Small intestine (tissue), 7 donors: ENCODE results near the gene ZNF354C. TPM values are rescaled to one million over a fixed set of nuclear protein-coding genes. Genes with fewer than 3 reads are reported as not detected.

Experiments
- DNase-seq, 2 donors: peaks; one replicate each; pipeline versions ENCODE4 v3.0.0 to v3.0.0-alpha.2; 2013
- FAIRE-seq: peaks from 2 replicates; lab custom pipeline; 2012; peaks lifted over from hg19 to GRCh38; lab: Jason Lieb, UNC
- H3K27ac ChIP-seq, 3 donors: one replicate each; pipeline ENCODE4 v1.5.1; 2013; ENCODE audit warnings: low read length in 2 of 3, mild to moderate bottlenecking in 2 of 3, control low read depth in 1 of 3, inconsistent platforms in 1 of 3, low read depth in 1 of 3, moderate library complexity in 1 of 3
- H3K27me3 ChIP-seq, 3 donors: one replicate each; pipeline ENCODE4 v1.6.1; 2013; ENCODE audit warnings: low read length in 3 of 3, inconsistent platforms in 1 of 3; ENCODE audit not compliant: control insufficient read depth in 3 of 3, insufficient read depth in 3 of 3
- H3K36me3 ChIP-seq, 3 donors: one replicate each; pipeline ENCODE4 v1.6.1; 2013; ENCODE audit warnings: low read length in 3 of 3, inconsistent platforms in 1 of 3, low read depth in 1 of 3, mild to moderate bottlenecking in 1 of 3, moderate library complexity in 1 of 3; ENCODE audit not compliant: control insufficient read depth in 3 of 3, insufficient read depth in 2 of 3
- H3K4me1 ChIP-seq, 3 donors: one replicate each; pipeline ENCODE4 v1.6.1; 2013; ENCODE audit warnings: low read length in 2 of 3, inconsistent platforms in 1 of 3, low read depth in 1 of 3, mild to moderate bottlenecking in 1 of 3, moderate library complexity in 1 of 3; ENCODE audit not compliant: control insufficient read depth in 3 of 3, insufficient read depth in 2 of 3
- H3K4me3 ChIP-seq, 3 donors: one replicate each; pipeline ENCODE4 v1.5.1; 2013; ENCODE audit warnings: low read length in 3 of 3, control low read depth in 1 of 3, inconsistent platforms in 1 of 3, low read depth in 1 of 3, mild to moderate bottlenecking in 1 of 3, moderate library complexity in 1 of 3
- H3K9me3 ChIP-seq, 2 donors: one replicate each; pipeline ENCODE4 v1.6.1; 2013; ENCODE audit warnings: low read depth in 1 of 2, low read length in 1 of 2; ENCODE audit not compliant: control insufficient read depth in 2 of 2, insufficient read depth in 1 of 2
- WGBS, 3 donors: extraction: QIAGEN DNeasy Blood & Tissue Kit; methylation state at CpG; one replicate each; pipeline ENCODE4 v1.1.7; 2013; 5-methylcytosine and 5-hydroxymethylcytosine counted together
- polyA plus RNA-seq, 4 donors: library from polyadenylated mRNA; stranded (reverse) in 3 of 4; unstranded in 1 of 4; fragments of 200-250 nt in 3 of 4; fragments of 120-200 nt in 1 of 4; gene quantifications; one replicate each; pipeline versions ENCODE4 v1.2.1 to v1.2.3, GENCODE V29; 2013
- donor health status: healthy with polysubstance abuse.
- donor health status: control.
- donor health status: control.
- donor health status: Bipolar disorder and iron deficiency.
- donor health status: healthy.

ZNF354C gene
- polyA plus RNA-seq, 4 donors: 0.45 to 5.1 (median 0.94) TPM

DNA sequence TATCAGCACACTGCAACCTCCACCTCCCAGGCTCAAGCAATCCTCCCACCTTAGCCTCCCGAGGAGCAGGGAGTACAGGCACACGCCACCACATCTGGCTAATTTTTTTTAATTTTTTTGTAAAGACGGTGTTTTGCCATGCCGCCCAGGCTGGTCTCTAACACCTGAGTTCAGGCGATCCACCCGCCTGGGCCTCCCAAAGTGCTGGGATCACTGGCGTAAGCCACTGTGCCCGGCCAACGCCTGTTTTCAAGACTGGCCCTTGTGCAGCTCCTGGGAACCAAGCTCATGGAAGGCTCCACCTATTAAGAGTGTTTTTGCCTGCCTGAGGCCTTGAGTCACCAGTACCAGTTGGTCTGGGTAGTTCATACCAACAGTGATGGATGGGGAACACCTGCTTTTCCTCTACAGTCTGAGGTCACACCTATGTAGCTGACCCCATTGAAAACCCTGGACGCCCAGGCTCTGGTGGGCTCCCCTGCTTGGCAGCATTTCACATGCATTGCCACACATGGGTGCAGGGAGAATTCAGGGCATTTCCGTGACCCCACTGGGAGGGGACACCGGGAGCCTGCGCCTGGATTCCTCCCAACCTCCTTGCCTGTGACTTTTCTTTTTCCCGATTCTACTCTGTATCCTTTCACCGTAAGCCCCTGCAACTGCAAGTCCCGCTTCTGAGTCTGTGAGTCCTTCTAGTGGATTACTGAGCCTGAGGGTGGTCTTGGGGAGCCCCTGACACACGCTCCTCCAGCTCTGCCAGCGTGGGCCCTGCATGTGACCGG, 63.5 kb downstream of the ZNF354C start:
- DNase-seq (no peak), FAIRE-seq (no peak)
- H3K4me1 ChIP-seq: no peaks in the 10 kb centered on the region
- no peak overlapping the region for H3K27ac ChIP-seq
- no peaks in the 10 kb centered on the region for H3K27me3 ChIP-seq
- WGBS, 3 donors: 88 to 94% (median 90%) methylated on average over 19 of the region's 19 CpGs
- H3K4me3 ChIP-seq: no peak overlapping the region
- H3K9me3 ChIP-seq: peaks cover 2 to 28% of the 10 kb centered on the region in 2 donors
- no peaks in the 10 kb centered on the region for H3K36me3 ChIP-seq

DNA sequence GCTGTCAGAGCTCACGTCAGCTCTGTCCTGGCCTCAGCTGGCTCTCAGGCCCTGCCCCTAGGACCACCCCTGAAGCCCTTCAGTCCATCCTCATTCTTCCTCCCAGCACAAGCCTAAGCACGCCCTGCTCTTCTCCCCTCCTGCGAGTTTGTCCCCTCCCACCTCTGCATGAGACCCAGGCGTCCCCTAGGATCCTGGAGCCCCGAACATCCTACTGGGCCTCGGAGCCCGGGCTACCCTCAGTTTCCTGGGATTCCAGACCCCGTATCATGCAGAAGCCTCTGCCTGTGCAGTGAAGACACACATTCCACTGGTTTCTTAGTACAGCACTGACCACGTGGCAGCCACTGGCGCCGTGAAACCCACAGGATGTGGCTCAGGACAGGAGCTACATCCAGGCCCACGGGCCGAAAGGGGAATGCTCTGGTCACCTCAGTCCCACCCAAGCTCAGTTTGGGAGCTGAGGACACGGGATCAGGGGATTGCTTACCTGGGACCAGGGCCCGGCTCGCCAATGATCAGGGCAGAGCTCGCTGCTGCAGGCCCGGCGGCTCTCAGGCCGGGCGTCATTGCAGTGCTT, 64.2 kb downstream of the ZNF354C start:
- no peaks in the 10 kb centered on the region for H3K36me3 ChIP-seq
- peaks cover 0 to 28% of the 10 kb centered on the region in 2 donors for H3K9me3 ChIP-seq
- WGBS, 3 donors: 92 to 94% (median 94%) methylated on average over 21 of the region's 21 CpGs
- no peaks in the 10 kb centered on the region for H3K4me1 ChIP-seq
- DNase-seq: no peak
- no peak overlapping the region for H3K27ac ChIP-seq
- FAIRE-seq: no peak
- H3K4me3 ChIP-seq: no peak overlapping the region
- H3K27me3 ChIP-seq: no peaks in the 10 kb centered on the region

DNA sequence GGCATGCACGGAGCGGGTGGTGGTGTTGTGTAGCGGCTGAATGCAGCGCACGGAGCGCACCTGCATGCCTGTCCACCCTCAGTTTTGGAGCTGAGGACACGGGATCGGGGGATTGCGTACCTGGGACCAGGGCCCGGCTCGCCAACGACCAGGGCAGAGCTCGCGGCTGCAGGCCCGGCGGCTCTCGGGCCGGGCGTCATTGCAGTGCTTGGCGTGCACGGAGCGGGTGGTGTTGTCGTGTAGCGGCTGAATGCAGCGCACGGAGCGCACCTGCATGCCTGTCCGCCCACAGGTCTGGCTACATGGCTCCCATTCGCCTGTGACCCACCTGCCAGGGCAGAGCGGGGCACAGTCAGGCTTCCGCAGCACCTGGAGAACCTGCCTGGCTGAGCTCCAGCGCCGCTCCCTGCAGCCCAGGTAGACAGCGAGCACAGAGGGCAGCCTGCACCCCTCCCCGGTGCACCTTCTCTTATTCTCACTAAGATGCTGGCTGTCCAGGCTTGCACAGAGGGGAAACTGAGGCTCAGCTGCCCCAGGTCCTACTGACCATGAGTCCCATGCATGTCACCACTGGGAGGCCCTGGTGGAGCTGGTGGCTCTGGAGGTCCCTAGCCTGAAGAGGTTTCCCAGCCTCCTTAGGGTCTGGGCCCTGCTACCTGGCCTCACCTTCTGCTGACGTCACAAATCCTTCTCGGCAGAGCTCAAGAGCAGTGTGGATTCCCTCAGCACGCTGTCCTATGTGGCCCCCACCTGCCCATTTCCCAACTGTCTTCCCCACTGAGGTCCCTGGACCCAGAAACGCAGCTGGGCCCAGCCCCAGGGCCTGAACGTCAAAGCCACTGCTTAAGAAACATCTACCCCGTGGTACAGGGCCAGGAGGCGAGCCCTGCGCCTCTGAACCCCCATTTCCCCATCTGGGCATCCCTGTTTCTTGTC, 64.9 kb downstream of the ZNF354C start:
- no peak for DNase-seq
- FAIRE-seq: no peak
- H3K36me3 ChIP-seq: no peaks in the 10 kb centered on the region
- H3K27me3 ChIP-seq: no peaks in the 10 kb centered on the region
- no peak overlapping the region for H3K27ac ChIP-seq
- H3K4me1 ChIP-seq: no peaks in the 10 kb centered on the region
- no peak overlapping the region for H3K4me3 ChIP-seq
- 91 to 93% (median 91%) methylated on average over 37 to 43 of the region's 43 CpGs for WGBS, 3 donors
- peaks cover 0 to 25% of the 10 kb centered on the region in 2 donors for H3K9me3 ChIP-seq

DNA sequence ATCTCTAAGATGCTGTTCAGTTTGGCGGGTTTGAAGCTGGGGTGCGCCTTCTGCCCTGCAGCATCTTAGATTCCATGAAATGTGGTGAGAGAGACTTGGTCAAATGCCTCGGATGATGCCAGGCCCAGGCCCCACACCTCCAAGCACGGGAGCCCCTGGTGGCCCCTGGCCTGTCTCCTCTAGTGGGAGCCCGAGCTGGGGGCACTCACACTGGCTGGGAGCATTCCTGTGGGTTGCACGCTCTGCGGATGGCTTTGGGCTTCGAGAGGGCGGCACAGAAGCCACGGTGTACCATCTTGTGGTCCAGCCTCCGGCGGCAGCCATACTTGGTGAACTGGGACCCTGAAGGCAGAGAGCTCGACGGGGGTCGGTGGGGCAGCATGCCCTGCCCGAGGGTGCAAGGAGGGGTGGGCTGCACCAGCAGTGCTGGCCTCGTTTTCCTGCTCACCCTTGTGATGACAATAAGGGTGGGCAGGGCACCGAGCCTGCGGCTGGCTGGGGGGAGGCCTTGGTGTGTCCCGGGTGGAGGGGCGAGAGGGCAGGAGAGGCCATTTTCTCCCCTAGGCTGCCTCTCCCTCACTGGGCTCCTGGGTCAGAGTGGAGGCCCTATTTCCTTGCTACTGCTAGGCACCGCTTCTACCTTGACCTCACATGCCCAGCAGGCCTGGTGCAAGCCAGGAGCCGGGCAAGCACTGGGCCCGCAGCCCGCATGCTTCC, 65.8 kb downstream of the ZNF354C start:
- H3K4me3 ChIP-seq: no peak overlapping the region
- no peak for DNase-seq
- no peaks in the 10 kb centered on the region for H3K27me3 ChIP-seq
- 88 to 91% (median 88%) methylated on average over 24 to 25 of the region's 25 CpGs for WGBS, 3 donors
- peaks cover 0 to 18% of the 10 kb centered on the region in 2 donors for H3K9me3 ChIP-seq
- no peaks in the 10 kb centered on the region for H3K4me1 ChIP-seq
- H3K36me3 ChIP-seq: no peaks in the 10 kb centered on the region
- no peak for FAIRE-seq
- H3K27ac ChIP-seq: no peak overlapping the region

DNA sequence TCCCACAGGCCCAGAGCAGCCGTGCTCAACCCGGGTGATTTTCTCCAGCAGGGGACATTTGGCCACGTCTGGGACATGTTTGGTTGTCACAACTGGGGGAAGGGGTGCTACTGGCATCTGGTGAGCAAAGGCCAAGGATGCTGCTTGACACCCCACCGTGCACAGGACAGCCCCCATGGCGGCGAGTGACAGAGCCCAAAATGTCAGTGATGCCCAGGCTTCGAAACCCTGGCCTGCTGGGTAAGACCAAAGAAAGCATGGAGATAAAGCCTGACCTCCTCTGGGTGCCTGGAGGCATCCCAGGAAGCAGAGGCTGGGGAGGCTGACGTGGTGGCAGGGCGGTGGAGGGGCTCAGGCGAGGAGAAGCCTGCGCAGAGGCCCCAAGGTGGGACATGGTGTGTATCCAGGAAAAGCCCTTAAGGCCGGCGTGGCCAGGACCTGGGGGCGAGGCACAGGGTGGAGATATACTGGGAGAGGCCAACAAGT, 66.4 kb downstream of the ZNF354C start:
- no peaks in the 10 kb centered on the region for H3K4me1 ChIP-seq
- H3K9me3 ChIP-seq: peaks cover 0 to 15% of the 10 kb centered on the region in 2 donors
- 76 to 85% (median 85%) methylated on average over 14 of the region's 14 CpGs for WGBS, 3 donors
- H3K36me3 ChIP-seq: no peaks in the 10 kb centered on the region
- DNase-seq (no peak), FAIRE-seq (no peak)
- H3K27me3 ChIP-seq: no peaks in the 10 kb centered on the region
- no peak overlapping the region for H3K27ac ChIP-seq
- H3K4me3 ChIP-seq: no peak overlapping the region

DNA sequence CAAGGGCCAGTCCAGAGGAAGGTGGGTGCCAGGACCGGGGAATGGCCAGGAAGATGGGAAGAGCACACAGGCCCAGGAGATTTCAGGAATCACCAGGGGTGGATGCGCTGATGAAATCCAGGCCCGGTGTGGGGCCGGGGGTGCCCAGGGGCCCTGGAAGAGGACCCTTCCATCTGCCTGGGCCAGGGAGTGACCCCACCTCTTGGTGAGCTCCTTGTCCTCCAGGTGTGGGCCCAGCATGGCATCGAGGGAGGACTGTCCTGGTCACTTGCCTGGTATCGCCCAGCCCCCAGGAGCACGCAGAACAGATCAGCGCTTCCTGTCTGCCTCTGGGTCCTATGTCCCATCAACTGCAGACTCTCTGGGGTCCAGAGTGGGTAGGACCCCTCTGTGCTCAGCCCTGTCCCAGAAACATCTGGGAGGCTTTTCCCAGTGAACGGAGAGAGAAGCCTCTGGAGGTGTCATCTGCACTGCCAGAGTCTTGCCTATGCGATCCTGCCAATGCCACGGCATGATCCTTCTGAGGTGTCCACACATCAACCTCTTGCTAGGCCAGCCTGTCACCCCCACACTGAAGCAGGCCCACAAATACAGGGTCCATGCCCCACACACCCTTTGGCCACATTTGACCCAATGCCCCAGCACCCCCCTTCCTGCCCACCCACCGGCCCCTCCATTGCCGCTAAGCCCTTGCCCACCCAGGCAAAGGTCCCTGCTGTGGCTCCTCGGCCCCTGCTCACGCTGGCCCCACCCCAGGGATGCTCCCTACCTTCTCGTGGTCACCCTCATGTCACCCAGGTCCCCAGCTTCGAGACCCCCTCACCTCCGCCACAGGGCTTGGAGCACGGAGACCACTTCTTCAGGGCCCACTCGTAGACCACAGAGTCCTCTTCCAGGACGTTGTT, 67.2 kb downstream of the ZNF354C start:
- Histone ChIP-seq H3K9me3 (peaks cover 0 to 9% of the 10 kb centered on the region in 2 donors), H3K4me3 (no peak overlapping the region), H3K4me1 (no peaks in the 10 kb centered on the region), H3K36me3 (no peaks in the 10 kb centered on the region), H3K27ac (no peak overlapping the region), H3K27me3 (no peaks in the 10 kb centered on the region)
- FAIRE-seq: no peak
- 81 to 88% (median 86%) methylated on average over 21 of the region's 21 CpGs for WGBS, 3 donors
- no peak for DNase-seq

DNA sequence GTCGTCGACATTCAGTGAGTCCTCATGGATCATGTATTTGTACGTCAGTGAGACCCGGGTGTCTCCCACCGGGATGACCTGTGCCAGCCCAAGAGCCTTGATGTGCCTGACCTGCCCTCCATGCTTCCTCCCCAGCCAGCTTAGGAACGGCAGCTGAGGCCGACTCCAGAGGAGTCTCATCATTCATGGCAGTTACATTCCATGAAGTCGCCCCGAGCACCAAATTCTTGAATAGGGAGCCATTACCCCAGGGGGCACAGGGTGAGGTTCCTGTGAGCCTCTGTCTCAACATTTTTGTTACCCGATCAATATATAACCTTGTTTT, 67.8 kb downstream of the ZNF354C start:
- Histone ChIP-seq H3K4me3 (no peak overlapping the region), H3K36me3 (no peaks in the 10 kb centered on the region), H3K27ac (no peak overlapping the region), H3K9me3 (peaks cover 0 to 3% of the 10 kb centered on the region in 2 donors), H3K4me1 (no peaks in the 10 kb centered on the region), H3K27me3 (no peaks in the 10 kb centered on the region)
- DNase-seq (no peak), FAIRE-seq (no peak)
- 89 to 92% (median 90%) methylated on average over 10 of the region's 10 CpGs for WGBS, 3 donors
